ENCODE data around the gene CACNA1I.
A peak's percentile ranks its signal among the peaks of the same experiment; 100 is the strongest.
"Not testable (repeated sequence)": the region's sequence is repeated elsewhere in the genome, so short reads cannot be mapped to it uniquely, and the experiment has no call there.

CACNA1I gene

DNA sequence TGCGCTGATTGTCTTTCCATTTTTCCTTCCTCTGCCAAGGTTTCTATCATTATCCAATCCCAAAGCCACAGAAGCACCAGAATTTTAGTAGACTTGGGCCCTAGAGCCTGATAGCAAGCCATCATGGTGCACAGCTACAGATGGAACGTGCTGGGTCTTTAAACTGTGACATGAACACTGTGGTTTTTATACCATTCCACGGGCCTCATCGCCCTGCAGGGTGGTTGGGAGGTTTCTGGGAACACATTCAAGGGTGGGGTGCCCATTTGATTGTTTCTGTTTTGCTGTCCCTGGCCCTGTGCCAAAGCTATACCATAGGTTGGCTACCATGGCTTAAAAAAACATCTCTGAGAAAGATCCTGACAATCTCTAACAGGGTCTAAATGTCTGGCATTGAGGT is 151.9 kb downstream of the CACNA1I start:
- DNase-seq = no peak

DNA sequence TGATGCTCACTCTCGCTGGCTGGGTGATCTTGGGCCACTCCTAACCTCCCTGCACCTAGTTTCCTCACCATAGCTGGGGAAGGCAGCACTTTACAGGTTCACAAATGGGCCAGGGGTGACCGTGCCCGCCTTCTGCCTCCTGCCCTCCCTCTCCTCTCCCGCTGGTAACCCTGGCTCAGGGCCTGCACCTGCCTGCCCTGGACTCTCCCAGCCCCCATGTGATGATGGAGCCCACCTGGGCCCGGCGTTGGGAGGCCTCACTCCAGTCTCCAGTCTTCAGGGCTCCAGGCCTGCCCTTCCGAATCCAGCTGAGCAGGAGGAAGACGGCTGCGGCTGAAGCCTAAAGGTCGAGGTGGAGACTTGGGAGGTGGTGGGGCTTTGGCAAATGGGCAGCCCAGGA is 152.9 kb downstream of the CACNA1I start:
- DNase-seq = no peak

DNA sequence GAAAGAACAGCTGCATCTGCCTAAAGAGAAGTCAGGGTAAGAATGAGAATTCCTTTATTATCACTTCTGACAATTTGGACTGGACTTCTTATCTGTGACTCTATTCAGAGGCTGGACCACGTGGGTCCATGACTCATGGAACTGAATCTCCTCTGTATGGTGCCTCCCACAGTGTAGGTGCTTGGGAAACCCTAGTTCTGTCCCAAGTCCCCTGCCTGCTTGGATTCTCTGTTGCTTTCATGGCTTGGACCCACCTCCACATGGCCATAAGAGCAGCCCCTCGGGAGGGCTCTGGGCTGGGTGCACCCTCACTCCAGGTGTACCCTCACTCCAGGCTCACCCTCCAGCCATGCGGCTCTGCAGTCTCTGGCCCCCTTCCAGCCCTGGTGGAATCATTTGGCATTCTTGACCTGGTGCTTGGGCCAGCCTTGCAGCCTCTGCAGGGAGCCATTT is 153.4 kb downstream of the CACNA1I start:
- DNase-seq = no peak

DNA sequence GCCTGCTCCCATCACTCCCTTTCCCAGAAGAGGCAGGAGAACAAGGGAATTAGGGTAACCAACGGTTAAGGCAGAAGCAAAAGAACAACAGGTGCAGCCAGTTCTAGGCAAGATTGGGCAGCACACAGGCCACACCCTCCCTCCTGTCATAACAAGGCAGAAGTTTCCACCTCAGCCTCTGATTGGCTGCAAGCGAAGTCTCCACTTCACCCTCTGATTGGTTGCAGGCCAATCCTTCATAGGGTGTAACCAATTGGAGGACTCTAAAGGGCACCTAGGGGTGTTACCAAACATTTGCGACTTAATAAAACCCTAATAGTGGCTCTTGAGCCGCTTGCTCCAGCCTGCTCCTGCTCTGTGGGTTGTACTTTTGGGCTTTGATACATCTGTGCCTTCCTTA is 153.8 kb downstream of the CACNA1I start:
- DNase-seq = peak; percentile 7

DNA sequence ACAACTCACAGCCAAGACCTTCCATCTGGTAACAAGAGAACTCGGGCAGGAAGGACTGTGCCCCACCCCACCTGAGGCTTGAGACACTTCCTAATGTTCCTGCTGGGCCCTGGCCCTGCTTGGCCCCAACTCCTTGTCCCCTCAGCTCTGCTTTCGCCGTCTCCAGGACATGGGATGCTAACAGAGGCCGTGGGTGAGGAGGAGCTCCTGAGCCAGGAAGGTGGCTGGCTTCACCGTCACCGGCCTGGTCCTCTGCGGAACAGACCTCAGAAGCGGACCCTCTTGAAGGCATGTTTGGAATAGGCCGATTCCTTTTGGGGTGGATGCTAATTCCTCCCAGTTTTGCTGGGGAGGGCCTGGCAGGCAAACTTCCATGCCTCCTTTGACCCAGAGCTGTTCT is 154.3 kb downstream of the CACNA1I start:
- no peak for DNase-seq

DNA sequence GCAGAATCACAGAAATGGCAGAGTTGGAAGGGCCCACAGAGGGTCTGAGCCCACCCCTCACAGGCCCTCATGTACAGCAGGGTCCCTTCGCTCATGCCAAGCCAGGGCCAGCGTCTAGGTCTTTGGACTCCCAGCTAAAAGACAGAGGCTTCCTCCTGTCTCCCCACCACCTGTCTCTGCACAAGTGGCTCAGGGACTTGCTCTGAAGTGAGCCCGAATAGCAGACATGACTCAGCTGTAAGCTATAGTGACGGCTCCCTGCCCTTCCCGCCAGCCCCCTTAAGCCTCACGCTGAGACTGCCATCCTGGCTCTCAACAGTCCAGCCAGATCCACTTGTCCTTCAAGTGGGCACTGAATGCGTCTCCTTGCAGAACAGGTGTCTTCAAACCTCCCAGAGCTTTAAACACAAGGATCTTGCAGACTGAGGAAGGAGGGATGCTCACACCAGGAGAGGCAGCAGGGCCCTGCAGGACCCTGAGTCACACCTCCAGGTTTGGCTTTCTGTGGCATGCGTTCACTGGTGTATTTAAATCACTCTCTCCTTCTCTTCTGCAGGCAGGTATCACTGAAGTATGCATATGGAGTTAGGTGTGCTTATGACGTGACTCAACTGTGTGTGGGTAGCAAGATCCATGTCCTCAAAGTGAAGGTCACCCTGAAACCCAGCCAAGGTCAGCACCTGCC is 154.9 kb downstream of the CACNA1I start:
- no peak for DNase-seq

DNA sequence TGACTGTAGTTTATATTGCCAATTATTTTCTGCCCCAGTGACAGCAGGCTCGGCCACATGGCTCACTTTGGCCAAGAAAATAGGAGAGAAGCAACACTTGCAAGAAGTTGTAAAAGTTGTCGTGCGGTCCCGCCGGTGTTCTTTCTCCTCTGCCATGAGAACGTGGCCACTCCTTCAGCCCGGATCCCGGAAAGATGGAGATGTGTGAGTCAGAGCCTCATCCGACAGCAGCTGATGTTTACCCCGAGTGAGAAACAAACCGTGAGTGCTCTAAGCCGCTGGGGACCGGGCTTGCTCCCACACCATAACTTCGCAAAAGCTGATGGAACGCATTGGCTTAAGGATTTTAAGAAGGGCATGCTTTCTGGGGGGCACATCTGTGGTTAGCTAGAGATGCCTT is 157.0 kb downstream of the CACNA1I start:
- DNase-seq = no peak

DNA sequence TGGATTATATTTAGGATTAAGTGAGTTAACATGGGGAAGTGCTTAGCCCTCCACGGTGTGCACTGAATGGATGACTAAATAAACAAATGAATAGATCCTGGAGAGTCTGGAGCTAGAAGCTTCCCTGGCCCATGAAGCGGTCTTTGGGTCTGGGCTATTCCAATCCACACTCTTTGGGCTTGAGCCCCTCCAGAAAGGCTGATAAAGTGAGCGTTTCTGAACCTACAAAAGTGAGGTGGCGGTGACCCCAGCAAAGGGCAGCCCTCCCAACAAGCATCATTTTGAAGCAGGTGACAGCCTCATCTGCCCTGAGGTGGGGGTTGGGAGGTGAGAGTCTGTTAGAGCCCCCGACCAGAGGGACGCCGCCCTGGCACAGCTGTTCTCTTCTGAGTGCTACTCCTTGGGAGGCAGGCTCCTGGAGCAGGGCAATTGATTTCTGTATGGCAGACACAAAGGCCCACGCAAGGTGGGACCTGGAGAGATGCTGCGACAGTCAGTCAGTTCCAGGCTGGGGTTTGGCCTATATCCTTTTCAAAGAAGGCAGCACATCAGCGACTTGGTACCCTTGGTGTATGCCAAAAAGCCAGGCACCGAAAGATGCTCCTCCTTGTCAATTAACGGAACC is 157.8 kb downstream of the CACNA1I start:
- DNase-seq = no peak

DNA sequence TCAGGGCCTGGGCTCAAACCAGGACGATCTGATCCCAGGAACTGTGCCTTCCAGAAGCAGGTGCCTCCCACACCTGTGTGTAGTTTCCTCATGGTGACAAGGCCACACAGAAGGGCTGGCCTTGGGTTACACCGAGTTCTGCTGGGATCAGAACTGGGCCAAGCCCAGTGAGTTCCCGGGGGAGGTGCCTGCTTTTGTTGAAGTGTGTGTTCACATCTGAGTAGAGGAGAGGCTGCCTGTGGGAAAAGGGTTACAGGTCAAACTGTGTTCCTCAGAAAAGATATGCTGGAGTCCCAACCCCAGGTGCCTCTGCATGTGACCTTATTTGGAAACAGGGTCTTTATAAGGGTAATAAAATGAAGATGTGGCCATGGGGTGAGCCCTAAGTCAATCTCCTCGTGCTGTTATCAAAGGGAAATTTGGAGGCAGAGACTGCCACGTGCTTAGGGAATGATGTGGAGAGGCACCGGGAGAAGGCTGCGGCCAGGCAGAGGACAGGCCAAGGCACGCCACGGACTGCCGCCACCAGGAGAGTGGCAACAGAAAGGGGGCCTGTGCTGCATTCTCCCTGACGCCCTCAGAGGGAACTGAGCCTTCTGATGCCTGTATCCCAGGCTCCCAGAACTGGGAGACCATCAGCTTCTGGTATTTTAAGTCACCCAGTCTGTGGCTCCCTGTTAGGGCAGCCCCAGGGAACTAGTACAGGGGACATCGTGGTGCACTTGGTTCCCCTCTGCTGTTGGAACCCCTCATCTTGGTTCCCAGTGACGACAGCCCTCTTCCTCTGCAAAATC is 158.8 kb downstream of the CACNA1I start:
- no peak for DNase-seq

DNA sequence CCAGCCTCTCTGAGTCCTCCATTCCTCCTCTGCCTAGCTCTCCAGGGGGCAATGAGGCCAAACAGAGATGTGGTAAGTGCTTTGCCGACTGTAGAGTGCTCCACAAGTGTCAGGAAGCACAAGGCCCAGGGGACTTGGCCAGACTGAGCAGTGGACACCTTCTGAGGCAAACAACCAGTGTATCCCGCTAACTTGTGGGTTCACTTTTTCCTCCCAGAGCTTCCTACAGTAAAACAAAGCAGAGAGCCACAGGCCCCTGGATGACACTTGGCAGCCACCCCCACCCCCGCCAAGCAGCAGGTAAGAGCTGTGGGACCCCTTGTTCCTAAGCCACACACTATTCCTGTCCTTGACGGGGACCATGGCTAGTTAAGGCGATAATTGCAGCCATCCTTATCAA is 160.9 kb downstream of the CACNA1I start:
- DNase-seq = no peak

DNA sequence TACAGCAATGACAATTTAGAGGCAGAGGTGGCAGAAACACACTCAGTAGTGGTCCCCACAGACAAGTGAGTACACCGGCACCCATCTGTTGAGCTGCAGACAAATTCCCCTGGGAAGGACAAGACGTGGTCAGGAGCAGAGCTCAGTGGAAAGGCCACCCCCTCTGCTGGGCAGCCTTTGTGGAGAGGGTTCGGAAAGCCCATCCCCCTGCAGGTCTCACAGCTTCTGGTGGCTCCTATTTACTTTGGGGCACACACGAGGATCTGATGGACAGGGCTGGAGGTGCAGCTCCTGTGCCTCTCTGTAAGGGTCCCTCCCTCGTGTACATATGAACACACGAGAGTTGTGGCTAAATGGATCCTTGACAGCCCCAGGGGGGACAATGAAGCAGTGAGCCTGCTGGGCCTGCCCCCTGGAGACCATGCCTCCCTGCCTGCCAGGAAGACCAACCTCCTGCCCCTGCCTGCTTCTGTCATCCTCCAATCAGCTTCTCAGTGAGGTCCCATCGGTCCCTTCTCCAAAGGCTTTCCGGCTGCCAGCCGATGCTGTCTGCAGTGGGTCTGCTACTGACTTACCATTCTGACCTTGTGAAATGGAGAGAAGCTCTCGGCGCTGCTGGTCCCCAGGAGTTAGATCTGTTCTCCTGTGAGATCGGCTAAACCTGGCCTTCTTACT is 161.5 kb downstream of the CACNA1I start:
- no peak for DNase-seq

DNA sequence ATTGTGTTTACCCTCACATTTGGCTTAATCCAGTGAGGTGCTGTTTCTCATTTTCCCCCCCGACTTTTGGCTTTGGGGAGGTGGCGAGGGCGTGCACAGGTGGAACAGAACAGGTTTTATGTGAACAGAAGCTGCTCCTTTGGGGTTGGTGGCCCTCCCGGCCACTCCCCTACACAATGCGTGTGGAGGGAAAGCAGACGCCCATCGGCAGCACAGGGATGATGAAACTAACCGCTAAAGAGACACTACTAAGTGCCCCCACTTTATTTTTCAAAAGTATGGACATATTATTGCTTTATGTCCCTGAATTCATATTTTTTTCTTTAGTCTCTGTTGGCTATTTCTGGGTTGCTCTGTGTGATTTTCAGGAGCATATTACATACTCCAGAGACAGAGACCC is 162.1 kb downstream of the CACNA1I start:
- DNase-seq = no peak

DNA sequence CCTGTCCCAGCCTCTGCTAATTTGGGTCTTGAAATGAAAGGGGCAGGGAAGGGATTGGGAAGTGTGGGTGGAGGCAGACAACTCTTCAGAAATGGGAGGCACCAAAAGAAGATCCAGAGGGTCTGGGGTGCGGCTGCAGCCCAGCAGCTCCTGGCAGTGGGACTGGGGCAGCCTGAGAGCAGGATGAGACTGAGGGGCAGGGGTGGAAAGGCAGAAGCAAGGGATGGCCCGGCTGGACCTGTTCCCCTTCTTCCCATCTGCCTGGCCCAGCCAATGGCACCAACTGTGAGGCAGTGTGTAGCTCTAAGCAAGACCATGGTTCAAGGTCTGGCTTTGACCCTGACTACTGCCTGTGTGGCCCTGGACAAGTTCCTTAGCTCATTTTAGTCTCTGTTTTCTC is 162.6 kb downstream of the CACNA1I start:
- DNase-seq = no peak

DNA sequence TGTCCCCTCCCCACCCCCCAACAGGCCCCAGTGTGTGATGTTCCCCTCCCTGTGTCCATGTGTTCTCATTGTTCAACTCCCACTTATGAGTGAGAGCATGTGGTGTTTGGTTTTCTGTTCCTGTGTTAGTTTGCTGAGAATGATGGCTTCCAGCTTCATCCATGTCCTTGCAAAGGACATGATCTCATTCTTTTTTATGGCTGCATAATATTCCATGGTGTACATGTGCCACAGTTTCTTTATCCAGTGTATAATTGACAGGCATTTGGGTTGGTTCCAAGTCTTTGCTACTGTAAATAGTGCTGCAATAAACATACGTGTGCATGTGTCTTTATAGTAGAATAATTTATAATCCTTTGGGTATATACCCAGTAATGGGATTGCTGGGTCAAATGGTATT is 163.5 kb downstream of the CACNA1I start:
- DNase-seq = not testable (repeated sequence)

DNA sequence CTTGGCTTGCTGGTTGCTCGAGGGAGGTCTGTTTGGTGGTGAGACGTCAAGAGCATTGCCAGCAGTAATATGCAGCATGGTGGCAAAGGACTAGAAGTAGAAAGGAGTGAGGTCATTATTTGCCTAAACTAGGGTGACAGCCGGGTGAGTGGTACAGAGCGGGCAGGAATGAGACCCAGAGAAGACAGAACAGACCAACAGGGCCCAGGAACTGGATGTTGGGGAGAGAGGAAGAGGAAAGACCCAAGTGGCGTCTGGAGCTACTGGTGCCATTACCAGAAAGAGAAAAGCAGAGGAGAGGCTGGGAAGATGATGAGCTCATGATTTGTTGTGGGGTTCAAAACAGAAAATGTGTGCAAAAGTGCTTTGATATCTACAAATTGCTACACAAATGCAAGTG is 164.3 kb downstream of the CACNA1I start:
- DNase-seq = no peak

DNA sequence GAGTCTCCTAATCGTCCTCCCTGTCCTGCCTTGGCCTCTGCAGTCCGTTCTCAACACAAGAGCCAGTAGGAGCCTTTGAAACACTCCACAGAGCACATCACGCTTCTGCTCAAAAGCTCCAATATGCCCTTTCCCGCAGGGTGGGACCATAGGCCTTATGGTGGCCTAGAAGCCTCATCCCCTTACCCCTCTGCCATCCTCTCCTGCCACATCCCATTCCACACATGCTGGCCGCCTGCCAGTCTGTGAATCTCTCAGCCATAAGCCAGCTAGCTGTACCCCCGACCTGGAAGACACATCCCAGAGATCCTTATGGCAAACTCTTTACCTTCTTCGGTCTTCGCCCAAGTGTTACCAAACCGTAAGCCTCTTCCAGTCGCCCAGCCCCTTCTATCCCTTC is 165.2 kb downstream of the CACNA1I start:
- DNase-seq = no peak

DNA sequence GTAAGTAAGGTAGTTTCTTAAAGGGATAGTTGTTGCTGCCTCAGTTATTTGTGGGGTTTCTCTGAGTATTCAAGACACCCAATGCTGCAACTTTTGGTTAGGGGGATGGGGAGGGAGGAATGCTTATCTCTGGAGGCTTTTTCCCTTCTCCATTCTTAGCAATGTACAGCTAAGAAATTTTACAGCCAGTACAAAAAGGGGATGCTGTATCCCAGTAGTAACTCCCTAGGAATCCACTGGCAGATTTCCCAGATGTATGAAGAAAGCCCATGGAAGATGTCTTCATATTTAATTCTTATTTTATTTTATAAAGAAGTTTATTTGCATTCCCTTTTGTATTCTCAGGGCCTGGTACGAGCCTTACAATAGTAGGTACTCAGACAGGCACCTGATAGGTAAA is 168.2 kb downstream of the CACNA1I start:
- no peak for DNase-seq

Data from inflammatory macrophage treated with lipopolysaccharide for 4 hours (primary cell).